Vagina (tissue), 2 donors: ENCODE results near the gene CCBE1.

Source experiments
- POLR2A ChIP-seq, 2 donors: fragments of 450-650 bp; IDR thresholded peaks; one replicate each; pipeline ENCODE4 v1.6.1; 2017; ENCODE audit warnings: antibody characterized with exemption in 2 of 2, mild to moderate bottlenecking in 2 of 2, moderate library complexity in 2 of 2
- TF ChIP-seq, protein P1 (sequence below), 3 experiments: fragments of 450-650 bp in 2 of 3; fragments of 200-600 bp in 1 of 3; sonication (generic) in 1 of 3; IDR thresholded peaks; one replicate each; pipeline ENCODE4 v1.5.1; 2017 to 2019; ENCODE audit warnings: antibody characterized with exemption in 3 of 3, mild to moderate bottlenecking in 2 of 3, moderate library complexity in 2 of 3

DNA sequence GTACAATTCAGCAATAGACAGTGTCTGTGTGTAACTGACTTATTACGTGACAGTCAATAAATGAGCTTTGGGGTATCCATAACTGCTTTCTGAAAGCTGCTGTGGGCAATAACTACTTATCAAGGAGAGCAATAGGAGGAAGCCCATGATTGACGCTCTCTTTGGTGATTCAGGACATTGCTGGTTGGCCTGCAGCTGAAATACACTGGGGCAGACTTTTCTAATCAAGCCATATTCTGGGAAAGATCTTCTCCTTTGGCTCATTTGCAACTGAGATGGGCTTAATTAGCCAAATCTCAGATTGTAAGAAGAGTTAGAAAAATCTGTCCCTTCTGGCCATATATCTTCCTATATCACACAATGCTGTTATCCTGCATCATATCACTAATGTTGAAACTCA is 24.0 kb upstream of the CCBE1 start:
- TF ChIP-seq, protein P1, sequence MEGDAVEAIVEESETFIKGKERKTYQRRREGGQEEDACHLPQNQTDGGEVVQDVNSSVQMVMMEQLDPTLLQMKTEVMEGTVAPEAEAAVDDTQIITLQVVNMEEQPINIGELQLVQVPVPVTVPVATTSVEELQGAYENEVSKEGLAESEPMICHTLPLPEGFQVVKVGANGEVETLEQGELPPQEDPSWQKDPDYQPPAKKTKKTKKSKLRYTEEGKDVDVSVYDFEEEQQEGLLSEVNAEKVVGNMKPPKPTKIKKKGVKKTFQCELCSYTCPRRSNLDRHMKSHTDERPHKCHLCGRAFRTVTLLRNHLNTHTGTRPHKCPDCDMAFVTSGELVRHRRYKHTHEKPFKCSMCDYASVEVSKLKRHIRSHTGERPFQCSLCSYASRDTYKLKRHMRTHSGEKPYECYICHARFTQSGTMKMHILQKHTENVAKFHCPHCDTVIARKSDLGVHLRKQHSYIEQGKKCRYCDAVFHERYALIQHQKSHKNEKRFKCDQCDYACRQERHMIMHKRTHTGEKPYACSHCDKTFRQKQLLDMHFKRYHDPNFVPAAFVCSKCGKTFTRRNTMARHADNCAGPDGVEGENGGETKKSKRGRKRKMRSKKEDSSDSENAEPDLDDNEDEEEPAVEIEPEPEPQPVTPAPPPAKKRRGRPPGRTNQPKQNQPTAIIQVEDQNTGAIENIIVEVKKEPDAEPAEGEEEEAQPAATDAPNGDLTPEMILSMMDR (IDR thresholded peaks at IDR 0.05) = no peak
- no peak for TF ChIP-seq POLR2A (IDR thresholded peaks at IDR 0.05)
